ENCODE results near the gene JAKMIP1. TPM values are rescaled to one million over a fixed set of nuclear protein-coding genes. Genes with fewer than 3 reads are reported as not detected.

JAKMIP1 gene
- total and polyA plus RNA-seq, 2 donors (not counting 1 experiment from before 2014, with no cell fraction given): 0.49 to 1.0 TPM

DNA sequence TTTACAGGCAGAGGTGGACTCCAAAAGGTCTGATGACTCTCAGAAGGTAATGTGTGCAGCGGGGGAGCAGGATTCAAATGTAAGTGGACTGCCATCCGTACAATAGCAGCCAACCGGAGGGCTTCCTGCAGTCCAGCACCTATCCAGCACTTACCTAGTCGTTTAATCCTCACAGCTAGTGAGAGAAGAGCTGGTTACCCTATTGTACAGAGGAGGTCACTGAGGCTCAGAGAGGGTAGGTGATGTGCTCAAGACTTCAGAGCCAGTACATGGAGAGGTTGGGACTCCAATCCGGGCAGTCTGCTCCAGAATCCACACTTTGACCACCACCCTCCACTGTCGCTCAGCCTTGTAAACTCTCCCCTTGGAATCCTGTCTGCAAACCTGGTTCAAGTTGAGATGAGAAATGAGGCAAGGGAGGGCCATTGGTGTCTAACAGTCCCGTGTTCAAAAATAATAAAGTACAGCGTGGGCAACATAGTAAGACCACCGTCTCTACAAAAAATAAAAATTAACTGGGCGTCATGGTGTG lies 22.5 kb upstream of the JAKMIP1 start:
- DNase-seq (no peak), ATAC-seq (ENCODE audit: low read depth) (no peak)
- H3K4me1 ChIP-seq (ENCODE audit: control insufficient read depth in 2 of 2, insufficient read depth in 2 of 2, low read length in 2 of 2): peaks cover 0 to 5% of the 10 kb centered on the region in 2 donors
- Mint-ChIP-seq H3K9me3 (ENCODE audit: insufficient read depth) (no peaks in the 10 kb centered on the region), H3K4me1 (no peaks in the 10 kb centered on the region), H3K27ac (no peak overlapping the region), H3K4me3 (no peak overlapping the region), H3K27me3 (peaks cover 53% of the 10 kb centered on the region)
- intact Hi-C loops (cut with micrococcal nuclease): no loop called here
- ChIA-PET CTCF (no interaction called here), POLR2A (no interaction called here)
- 58% methylated on average over 2 of the region's 10 CpGs for WGBS (ENCODE audit: insufficient coverage)
- H3K9me3 ChIP-seq (ENCODE audit: control extremely low read depth in 1 of 3, control insufficient read depth in 2 of 3, insufficient read depth in 1 of 3, low read length in 2 of 3): peaks cover 0 to 20% (median 6%) of the 10 kb centered on the region in 3 donors
- TF ChIP-seq EZH2 (IDR thresholded peaks at IDR 0.05; ENCODE audit: borderline replicate concordance, insufficient read depth, low read depth, low read length, poor library complexity, severe bottlenecking): no peak
- TF ChIP-seq, protein P1, sequence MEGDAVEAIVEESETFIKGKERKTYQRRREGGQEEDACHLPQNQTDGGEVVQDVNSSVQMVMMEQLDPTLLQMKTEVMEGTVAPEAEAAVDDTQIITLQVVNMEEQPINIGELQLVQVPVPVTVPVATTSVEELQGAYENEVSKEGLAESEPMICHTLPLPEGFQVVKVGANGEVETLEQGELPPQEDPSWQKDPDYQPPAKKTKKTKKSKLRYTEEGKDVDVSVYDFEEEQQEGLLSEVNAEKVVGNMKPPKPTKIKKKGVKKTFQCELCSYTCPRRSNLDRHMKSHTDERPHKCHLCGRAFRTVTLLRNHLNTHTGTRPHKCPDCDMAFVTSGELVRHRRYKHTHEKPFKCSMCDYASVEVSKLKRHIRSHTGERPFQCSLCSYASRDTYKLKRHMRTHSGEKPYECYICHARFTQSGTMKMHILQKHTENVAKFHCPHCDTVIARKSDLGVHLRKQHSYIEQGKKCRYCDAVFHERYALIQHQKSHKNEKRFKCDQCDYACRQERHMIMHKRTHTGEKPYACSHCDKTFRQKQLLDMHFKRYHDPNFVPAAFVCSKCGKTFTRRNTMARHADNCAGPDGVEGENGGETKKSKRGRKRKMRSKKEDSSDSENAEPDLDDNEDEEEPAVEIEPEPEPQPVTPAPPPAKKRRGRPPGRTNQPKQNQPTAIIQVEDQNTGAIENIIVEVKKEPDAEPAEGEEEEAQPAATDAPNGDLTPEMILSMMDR (IDR thresholded peaks at IDR 0.05): no peak
- no peak overlapping the region for H2AFZ ChIP-seq (ENCODE audit: insufficient read depth, low read depth, low read length, poor library complexity, severe bottlenecking)
- no peak overlapping the region for H3K4me3 ChIP-seq (ENCODE audit: control extremely low read depth in 1 of 5, extremely low read depth in 1 of 5, insufficient read depth in 1 of 5, low read depth in 2 of 5, low read length in 4 of 5)
- H3K9ac ChIP-seq (ENCODE audit: low read length): no peak overlapping the region
- no peaks in the 10 kb centered on the region for H4K20me1 ChIP-seq (ENCODE audit: control insufficient read depth, insufficient read depth, low read length, poor library complexity, severe bottlenecking)
- no peak overlapping the region for H3K27ac ChIP-seq (ENCODE audit: low read length in 2 of 2)
- H3K36me3 ChIP-seq (replicated peaks in 1 of 2; ENCODE audit: control extremely low read depth in 1 of 2, control insufficient read depth in 1 of 2, extremely low read depth in 1 of 2, insufficient read depth in 2 of 2, low read length in 1 of 2): no peaks in the 10 kb centered on the region
- H3K4me2 ChIP-seq (replicated peaks; ENCODE audit: low read depth, low read length, poor library complexity, severe bottlenecking): no peak overlapping the region
- no peaks in the 10 kb centered on the region for H3K79me2 ChIP-seq (ENCODE audit: control insufficient read depth, insufficient read depth, low read length)
- peaks cover 0 to 38% (median 17%) of the 10 kb centered on the region in 4 experiments for H3K27me3 ChIP-seq (replicated peaks in 1 of 4; ENCODE audit: control extremely low read depth in 1 of 4, control insufficient read depth in 3 of 4, insufficient read depth in 4 of 4, low read length in 3 of 4)

DNA sequence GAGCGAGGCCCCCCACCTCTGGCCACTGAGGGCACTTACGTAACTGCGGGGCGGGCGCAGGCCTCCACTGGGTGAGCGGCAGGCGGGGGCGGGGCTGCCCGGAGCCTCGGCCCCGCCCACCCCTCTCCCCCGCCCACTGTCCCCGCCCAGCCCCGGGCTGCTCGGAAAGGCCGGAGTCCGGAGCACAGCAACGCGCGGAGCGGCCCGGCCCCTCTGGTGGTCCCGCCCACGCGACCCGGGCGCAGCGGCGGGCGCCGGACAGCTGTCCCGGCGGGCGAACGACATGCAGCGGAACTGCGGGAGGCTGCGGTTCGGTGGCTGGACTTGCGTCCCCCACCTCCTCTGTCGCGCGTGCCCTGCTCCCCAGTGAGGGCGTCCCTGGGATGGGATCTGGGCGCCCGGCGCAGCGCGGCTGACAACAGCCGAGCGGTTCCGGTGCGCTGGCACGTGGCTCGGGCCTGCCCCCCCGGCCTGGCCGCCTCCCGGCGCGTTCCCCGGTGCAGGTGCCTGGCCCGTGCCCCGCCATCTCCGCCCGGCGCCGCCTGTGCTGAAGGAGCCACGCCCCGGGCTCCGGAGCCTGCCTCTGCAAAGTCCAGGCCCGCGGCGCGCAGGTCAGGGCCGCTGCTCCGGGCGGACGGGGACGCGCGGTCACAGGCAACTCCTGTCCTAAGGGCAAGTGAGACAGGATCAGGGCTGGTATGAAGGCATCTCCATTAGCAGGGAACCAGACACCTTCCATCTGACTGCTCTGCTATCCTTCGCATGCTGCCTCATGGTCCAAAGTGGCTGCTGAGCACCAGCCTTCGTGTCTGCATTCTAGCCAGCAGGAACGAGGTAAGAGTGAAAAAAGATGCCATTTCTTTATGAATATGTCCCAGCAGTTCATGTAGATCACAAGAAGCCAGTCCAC lies 21.8 kb upstream of the JAKMIP1 start:
- no peak overlapping the region for H2AFZ ChIP-seq (ENCODE audit: insufficient read depth, low read depth, low read length, poor library complexity, severe bottlenecking)
- no peak overlapping the region for H3K4me3 Mint-ChIP-seq
- no peaks in the 10 kb centered on the region for H3K79me2 ChIP-seq (ENCODE audit: control insufficient read depth, insufficient read depth, low read length)
- peaks cover 0 to 5% of the 10 kb centered on the region in 2 donors for H3K4me1 ChIP-seq (ENCODE audit: control insufficient read depth in 2 of 2, insufficient read depth in 2 of 2, low read length in 2 of 2)
- TF ChIP-seq EZH2 (IDR thresholded peaks at IDR 0.05; ENCODE audit: borderline replicate concordance, insufficient read depth, low read depth, low read length, poor library complexity, severe bottlenecking): no peak
- TF ChIP-seq, protein P1 (IDR thresholded peaks at IDR 0.05): no peak
- intact Hi-C loops (cut with micrococcal nuclease): no loop called here
- peaks cover 2 to 20% (median 6%) of the 10 kb centered on the region in 3 donors for H3K9me3 ChIP-seq (ENCODE audit: control extremely low read depth in 1 of 3, control insufficient read depth in 2 of 3, insufficient read depth in 1 of 3, low read length in 2 of 3)
- WGBS (ENCODE audit: insufficient coverage): 27% methylated on average over 72 of the region's 84 CpGs
- H3K9me3 Mint-ChIP-seq (ENCODE audit: insufficient read depth): no peaks in the 10 kb centered on the region
- DNase-seq: no peak
- H3K27ac Mint-ChIP-seq: no peak overlapping the region
- H3K27me3 Mint-ChIP-seq: peaks cover 53% of the 10 kb centered on the region
- no peaks in the 10 kb centered on the region for H3K36me3 ChIP-seq (replicated peaks in 1 of 2; ENCODE audit: control extremely low read depth in 1 of 2, control insufficient read depth in 1 of 2, extremely low read depth in 1 of 2, insufficient read depth in 2 of 2, low read length in 1 of 2)
- no peaks in the 10 kb centered on the region for H3K4me1 Mint-ChIP-seq
- no peak overlapping the region for H3K27ac ChIP-seq (ENCODE audit: low read length in 2 of 2)
- no peaks in the 10 kb centered on the region for H4K20me1 ChIP-seq (ENCODE audit: control insufficient read depth, insufficient read depth, low read length, poor library complexity, severe bottlenecking)
- H3K27me3 ChIP-seq (replicated peaks in 1 of 4; ENCODE audit: control extremely low read depth in 1 of 4, control insufficient read depth in 3 of 4, insufficient read depth in 4 of 4, low read length in 3 of 4): peaks cover 0 to 38% (median 17%) of the 10 kb centered on the region in 4 experiments
- no peak overlapping the region for H3K9ac ChIP-seq (ENCODE audit: low read length)
- POLR2A ChIA-PET: no interaction called here
- CTCF ChIA-PET: no interaction called here
- peak; percentile 45 for ATAC-seq (ENCODE audit: low read depth)
- H3K4me3 ChIP-seq (ENCODE audit: control extremely low read depth in 1 of 5, extremely low read depth in 1 of 5, insufficient read depth in 1 of 5, low read depth in 2 of 5, low read length in 4 of 5): no peak overlapping the region
- H3K4me2 ChIP-seq (replicated peaks; ENCODE audit: low read depth, low read length, poor library complexity, severe bottlenecking): no peak overlapping the region
